ENCODE measurements around the gene GHRHR. TPM values are rescaled to one million over a fixed set of nuclear protein-coding genes. Genes with fewer than 3 reads are reported as not detected.

The GHRHR gene
- polyA plus RNA-seq, 2 donors: not detected

DNA sequence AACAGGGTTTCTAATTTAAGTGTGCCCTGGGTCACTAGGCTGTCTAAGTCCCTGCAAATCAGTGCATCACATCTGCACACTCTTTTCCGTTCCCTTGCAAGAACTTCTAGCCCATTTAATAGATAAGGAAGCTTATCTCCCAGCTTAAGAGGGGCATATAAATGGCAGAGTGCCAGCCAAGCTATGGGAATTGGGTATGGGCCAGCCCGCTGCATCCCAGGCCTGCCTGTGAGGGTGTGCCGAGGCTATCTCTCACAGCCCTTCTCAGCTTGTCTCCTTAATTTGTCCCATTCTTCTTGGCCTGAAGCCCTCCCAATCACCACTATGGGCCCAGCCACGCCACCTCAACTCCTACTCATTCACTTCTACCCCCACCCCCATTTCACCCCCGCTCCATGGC lies 37.4 kb upstream of the GHRHR start:
- peaks cover 0 to 6% of the 10 kb centered on the region in 2 donors for H3K36me3 ChIP-seq (ENCODE audit: control insufficient read depth in 2 of 2, insufficient read depth in 2 of 2, low read length in 1 of 2)
- H3K9me3 ChIP-seq (ENCODE audit: control insufficient read depth in 2 of 2, insufficient read depth in 1 of 2, low read depth in 1 of 2, low read length in 1 of 2): peaks cover 5% of the 10 kb centered on the region in 2 donors
- 85 to 88% methylated on average over 5 of the region's 5 CpGs for WGBS, 2 donors
- peaks cover 0 to 4% of the 10 kb centered on the region in 2 donors for H3K4me1 ChIP-seq (ENCODE audit: control insufficient read depth in 2 of 2, insufficient read depth in 2 of 2, low read length in 1 of 2)
- H3K27me3 ChIP-seq (ENCODE audit: control insufficient read depth in 1 of 2, insufficient read depth in 2 of 2, low read length in 2 of 2): no peaks in the 10 kb centered on the region
- no peak overlapping the region for H3K4me3 ChIP-seq (ENCODE audit: low read depth in 1 of 2, low read length in 2 of 2)
- no peak overlapping the region for H3K27ac ChIP-seq (ENCODE audit: low read depth in 2 of 2, low read length in 1 of 2)

DNA sequence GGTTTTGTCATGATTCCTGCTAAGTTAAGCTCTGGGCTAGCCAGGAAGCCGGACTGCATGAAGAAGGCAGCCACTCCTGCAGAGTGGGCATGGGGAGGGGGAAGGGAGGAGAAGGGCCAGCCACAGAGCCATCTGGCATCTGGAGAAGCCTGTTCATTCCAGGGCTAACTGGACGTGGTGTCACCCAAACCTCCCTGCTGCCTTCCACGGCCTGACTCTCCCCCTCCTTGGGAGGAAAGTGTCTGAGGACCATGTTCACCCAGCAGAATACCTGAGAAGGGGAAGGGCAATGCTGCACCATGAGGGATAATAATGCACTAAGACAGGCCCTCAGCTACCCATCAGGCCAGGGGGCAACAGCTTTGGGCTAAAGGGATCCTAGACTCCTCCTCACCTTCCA lies 36.7 kb upstream of the GHRHR start:
- no peak overlapping the region for H3K27ac ChIP-seq (ENCODE audit: low read depth in 2 of 2, low read length in 1 of 2)
- H3K27me3 ChIP-seq (ENCODE audit: control insufficient read depth in 1 of 2, insufficient read depth in 2 of 2, low read length in 2 of 2): no peaks in the 10 kb centered on the region
- 84 to 92% methylated on average over 3 of the region's 3 CpGs for WGBS, 2 donors
- no peak overlapping the region for H3K4me3 ChIP-seq (ENCODE audit: low read depth in 1 of 2, low read length in 2 of 2)
- H3K4me1 ChIP-seq (ENCODE audit: control insufficient read depth in 2 of 2, insufficient read depth in 2 of 2, low read length in 1 of 2): peaks cover 0 to 4% of the 10 kb centered on the region in 2 donors
- H3K36me3 ChIP-seq (ENCODE audit: control insufficient read depth in 2 of 2, insufficient read depth in 2 of 2, low read length in 1 of 2): peaks cover 0 to 6% of the 10 kb centered on the region in 2 donors
- H3K9me3 ChIP-seq (ENCODE audit: control insufficient read depth in 2 of 2, insufficient read depth in 1 of 2, low read depth in 1 of 2, low read length in 1 of 2): peaks cover 5% of the 10 kb centered on the region in 2 donors

DNA sequence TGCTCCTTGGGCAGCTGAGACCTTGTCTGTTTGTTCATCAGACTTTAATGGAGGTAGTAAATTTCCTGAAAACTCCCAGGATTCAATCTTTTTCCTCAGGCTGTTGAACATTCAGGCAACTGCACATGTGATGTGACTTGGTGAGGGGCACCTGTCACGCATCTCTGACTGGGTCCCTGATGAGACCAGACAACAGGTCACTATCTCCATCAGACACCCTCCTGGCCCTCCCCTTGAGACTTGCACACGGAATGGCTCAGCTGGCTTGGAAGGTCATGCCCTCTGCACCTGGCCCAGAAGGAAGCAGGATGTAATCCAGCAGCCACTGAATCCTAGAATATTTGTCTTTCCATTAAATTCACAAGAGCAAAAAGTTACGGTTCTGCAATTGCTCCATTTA lies 36.2 kb upstream of the GHRHR start:
- H3K27ac ChIP-seq (ENCODE audit: low read depth in 2 of 2, low read length in 1 of 2): no peak overlapping the region
- H3K4me1 ChIP-seq (ENCODE audit: control insufficient read depth in 2 of 2, insufficient read depth in 2 of 2, low read length in 1 of 2): peaks cover 0 to 4% of the 10 kb centered on the region in 2 donors
- peaks cover 5% of the 10 kb centered on the region in 2 donors for H3K9me3 ChIP-seq (ENCODE audit: control insufficient read depth in 2 of 2, insufficient read depth in 1 of 2, low read depth in 1 of 2, low read length in 1 of 2)
- 76 to 86% methylated on average over 3 of the region's 3 CpGs for WGBS, 2 donors
- H3K36me3 ChIP-seq (ENCODE audit: control insufficient read depth in 2 of 2, insufficient read depth in 2 of 2, low read length in 1 of 2): peaks cover 0 to 6% of the 10 kb centered on the region in 2 donors
- H3K4me3 ChIP-seq (ENCODE audit: low read depth in 1 of 2, low read length in 2 of 2): no peak overlapping the region
- no peaks in the 10 kb centered on the region for H3K27me3 ChIP-seq (ENCODE audit: control insufficient read depth in 1 of 2, insufficient read depth in 2 of 2, low read length in 2 of 2)

DNA sequence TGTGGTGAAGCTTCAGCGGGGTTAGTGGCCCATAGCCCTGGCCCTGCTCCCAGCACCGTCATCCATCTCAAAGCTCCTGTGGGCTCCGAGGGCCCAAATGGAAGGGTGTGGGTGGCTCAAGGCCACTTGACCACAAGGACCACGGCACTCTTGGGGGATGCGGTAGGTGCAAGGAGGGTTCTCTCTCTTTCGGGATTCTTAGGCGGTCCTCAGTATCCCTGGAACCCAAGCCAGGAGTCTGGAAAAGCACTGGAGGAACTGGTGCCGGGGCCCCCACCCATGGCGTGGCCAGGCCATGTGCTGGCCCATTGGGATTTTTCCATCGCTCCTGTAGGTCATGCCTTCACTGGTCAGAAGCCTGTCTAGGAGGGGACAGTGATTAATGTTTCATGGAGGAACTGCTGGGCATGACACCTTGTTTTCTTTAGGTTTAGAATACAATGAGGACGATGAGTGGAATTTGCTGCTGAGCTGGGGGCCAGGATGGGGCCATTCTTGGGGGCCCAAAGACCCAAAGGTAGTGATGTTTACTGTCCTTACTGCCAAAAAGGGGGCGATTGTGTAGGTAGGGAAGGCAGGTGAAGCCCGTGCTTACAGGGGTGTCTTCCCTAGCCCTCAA lies 35.4 kb upstream of the GHRHR start:
- peaks cover 0 to 4% of the 10 kb centered on the region in 2 donors for H3K4me1 ChIP-seq (ENCODE audit: control insufficient read depth in 2 of 2, insufficient read depth in 2 of 2, low read length in 1 of 2)
- no peaks in the 10 kb centered on the region for H3K27me3 ChIP-seq (ENCODE audit: control insufficient read depth in 1 of 2, insufficient read depth in 2 of 2, low read length in 2 of 2)
- H3K9me3 ChIP-seq (ENCODE audit: control insufficient read depth in 2 of 2, insufficient read depth in 1 of 2, low read depth in 1 of 2, low read length in 1 of 2): peaks cover 5% of the 10 kb centered on the region in 2 donors
- no peak overlapping the region for H3K27ac ChIP-seq (ENCODE audit: low read depth in 2 of 2, low read length in 1 of 2)
- H3K36me3 ChIP-seq (ENCODE audit: control insufficient read depth in 2 of 2, insufficient read depth in 2 of 2, low read length in 1 of 2): peaks cover 0 to 6% of the 10 kb centered on the region in 2 donors
- H3K4me3 ChIP-seq (ENCODE audit: low read depth in 1 of 2, low read length in 2 of 2): no peak overlapping the region
- 93 to 94% methylated on average over 13 of the region's 13 CpGs for WGBS, 2 donors

DNA sequence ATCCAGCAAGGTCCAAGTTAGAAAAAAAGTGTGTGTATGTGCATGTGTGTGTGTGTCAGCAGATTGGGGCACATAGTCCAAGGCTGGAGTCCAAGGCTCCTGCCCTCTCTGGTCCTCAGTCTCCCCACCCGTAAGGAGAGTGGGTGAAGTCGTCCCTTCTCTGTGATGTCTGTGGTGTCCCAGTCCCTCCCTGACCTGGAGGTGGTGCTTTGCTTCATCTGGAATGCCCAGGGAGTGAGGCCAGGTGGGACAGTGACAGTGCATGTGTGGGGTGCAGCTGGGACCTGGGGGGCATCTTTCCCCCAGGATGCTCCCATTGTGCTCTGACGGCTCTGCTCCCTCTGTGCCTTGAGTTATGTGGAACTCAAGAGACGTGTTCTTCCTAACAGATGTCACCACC lies 34.1 kb upstream of the GHRHR start:
- Histone ChIP-seq H3K9me3 (ENCODE audit: control insufficient read depth in 2 of 2, insufficient read depth in 1 of 2, low read depth in 1 of 2, low read length in 1 of 2) (peaks cover 5% of the 10 kb centered on the region in 2 donors), H3K4me1 (ENCODE audit: control insufficient read depth in 2 of 2, insufficient read depth in 2 of 2, low read length in 1 of 2) (no peaks in the 10 kb centered on the region), H3K4me3 (ENCODE audit: low read depth in 1 of 2, low read length in 2 of 2) (no peak overlapping the region), H3K27ac (ENCODE audit: low read depth in 2 of 2, low read length in 1 of 2) (no peak overlapping the region), H3K27me3 (ENCODE audit: control insufficient read depth in 1 of 2, insufficient read depth in 2 of 2, low read length in 2 of 2) (no peaks in the 10 kb centered on the region), H3K36me3 (ENCODE audit: control insufficient read depth in 2 of 2, insufficient read depth in 2 of 2, low read length in 1 of 2) (no peaks in the 10 kb centered on the region)
- 87 to 90% methylated on average over 4 of the region's 4 CpGs for WGBS, 2 donors

DNA sequence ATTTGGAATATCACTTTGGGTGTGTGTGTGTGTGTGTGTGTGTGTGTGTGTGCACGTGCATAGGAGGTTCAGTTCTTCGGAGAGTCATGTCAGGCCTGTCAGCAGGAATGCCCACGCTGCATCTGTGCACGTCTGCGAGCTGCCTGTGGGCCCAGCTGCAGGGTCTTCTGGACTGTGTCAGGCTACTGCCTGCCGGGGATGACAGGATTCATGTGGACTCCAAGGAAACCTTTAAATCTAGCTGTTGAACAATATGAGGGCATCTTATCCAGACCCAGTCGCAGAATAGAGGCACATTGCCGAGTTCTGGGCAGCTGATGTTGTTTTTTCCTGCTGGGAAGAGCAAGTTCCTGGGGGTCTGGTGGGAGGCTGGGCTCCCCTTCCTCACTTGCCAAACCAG lies 33.1 kb upstream of the GHRHR start:
- H3K4me3 ChIP-seq (ENCODE audit: low read depth in 1 of 2, low read length in 2 of 2): no peak overlapping the region
- WGBS, 2 donors: 73 to 74% methylated on average over 8 of the region's 8 CpGs
- H3K27me3 ChIP-seq (ENCODE audit: control insufficient read depth in 1 of 2, insufficient read depth in 2 of 2, low read length in 2 of 2): no peaks in the 10 kb centered on the region
- H3K9me3 ChIP-seq (ENCODE audit: control insufficient read depth in 2 of 2, insufficient read depth in 1 of 2, low read depth in 1 of 2, low read length in 1 of 2): peaks cover 5% of the 10 kb centered on the region in 2 donors
- no peaks in the 10 kb centered on the region for H3K4me1 ChIP-seq (ENCODE audit: control insufficient read depth in 2 of 2, insufficient read depth in 2 of 2, low read length in 1 of 2)
- no peak overlapping the region for H3K27ac ChIP-seq (ENCODE audit: low read depth in 2 of 2, low read length in 1 of 2)
- no peaks in the 10 kb centered on the region for H3K36me3 ChIP-seq (ENCODE audit: control insufficient read depth in 2 of 2, insufficient read depth in 2 of 2, low read length in 1 of 2)

DNA sequence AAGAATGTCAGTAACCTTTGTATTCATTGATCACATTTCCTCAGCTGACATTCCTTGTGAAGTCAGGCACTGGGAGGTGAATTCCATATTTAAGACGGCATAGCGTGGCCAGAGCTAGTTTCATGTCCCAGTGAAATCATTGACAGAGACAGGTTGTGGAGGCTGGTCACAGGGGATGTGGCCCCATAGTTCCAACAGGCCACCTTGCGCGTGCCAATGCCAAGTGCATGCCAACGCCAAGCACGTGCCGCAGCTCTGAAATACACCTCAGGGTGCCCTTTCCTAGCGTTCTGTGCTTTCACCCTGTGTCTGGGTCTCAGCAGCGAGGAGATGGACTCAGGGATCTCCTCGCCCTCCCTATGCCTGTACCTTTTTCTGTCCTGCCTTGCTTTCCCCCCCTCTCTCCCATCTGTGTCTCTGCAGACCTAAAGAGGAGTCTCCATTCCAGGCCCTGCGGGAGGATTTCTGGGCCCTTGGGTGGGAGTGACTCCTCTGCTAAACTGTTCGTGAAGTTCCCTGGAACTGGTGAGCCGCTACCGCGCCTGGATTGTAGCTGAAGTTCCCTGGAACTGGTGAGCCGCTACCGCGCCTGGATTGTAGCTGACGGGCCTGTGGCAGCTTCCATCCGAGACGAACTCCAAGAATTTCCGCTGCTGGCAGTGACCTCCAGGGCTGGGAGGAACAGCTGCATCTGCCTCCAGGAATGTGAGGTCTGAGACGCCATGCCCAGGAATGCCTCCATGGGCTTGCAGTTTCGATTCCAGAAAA lies 32.4 kb upstream of the GHRHR start:
- Histone ChIP-seq H3K27me3 (ENCODE audit: control insufficient read depth in 1 of 2, insufficient read depth in 2 of 2, low read length in 2 of 2) (no peaks in the 10 kb centered on the region), H3K4me1 (ENCODE audit: control insufficient read depth in 2 of 2, insufficient read depth in 2 of 2, low read length in 1 of 2) (no peaks in the 10 kb centered on the region), H3K36me3 (ENCODE audit: control insufficient read depth in 2 of 2, insufficient read depth in 2 of 2, low read length in 1 of 2) (no peaks in the 10 kb centered on the region), H3K27ac (ENCODE audit: low read depth in 2 of 2, low read length in 1 of 2) (no peak overlapping the region), H3K4me3 (ENCODE audit: low read depth in 1 of 2, low read length in 2 of 2) (no peak overlapping the region), H3K9me3 (ENCODE audit: control insufficient read depth in 2 of 2, insufficient read depth in 1 of 2, low read depth in 1 of 2, low read length in 1 of 2) (peaks cover 5% of the 10 kb centered on the region in 2 donors)
- 82 to 86% methylated on average over 24 of the region's 24 CpGs for WGBS, 2 donors

DNA sequence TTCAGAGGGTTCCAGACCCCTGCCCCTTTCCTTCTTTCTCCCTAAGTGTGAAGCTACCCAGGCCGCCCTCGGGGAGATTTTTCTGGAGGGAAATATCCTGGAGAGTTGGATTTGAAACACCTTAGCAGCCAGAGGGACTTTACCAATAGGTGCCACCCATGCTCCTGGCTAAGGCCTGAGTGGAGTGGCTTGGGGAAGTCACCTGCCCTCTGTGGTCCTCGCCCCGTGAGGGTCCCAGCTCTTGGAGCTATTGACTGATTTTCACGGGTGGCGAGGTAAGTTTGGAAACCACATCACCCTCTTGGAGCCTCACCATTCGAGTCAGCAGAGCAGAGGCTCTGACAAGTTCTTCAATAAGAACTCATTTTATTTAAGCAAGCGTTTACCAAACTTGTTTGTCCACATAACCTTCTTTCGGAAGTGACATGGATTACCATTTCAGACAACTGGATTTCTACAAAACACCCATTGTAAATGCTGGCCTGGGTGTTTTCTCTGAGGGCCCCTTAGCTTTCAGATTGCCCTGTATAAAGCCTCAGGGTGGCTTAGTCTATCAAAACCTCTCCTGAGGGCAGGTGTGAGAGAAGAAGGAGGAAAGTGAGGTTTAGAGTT lies 31.7 kb upstream of the GHRHR start:
- WGBS, 2 donors: 73 to 76% methylated on average over 9 of the region's 9 CpGs
- H3K4me1 ChIP-seq (ENCODE audit: control insufficient read depth in 2 of 2, insufficient read depth in 2 of 2, low read length in 1 of 2): no peaks in the 10 kb centered on the region
- H3K27me3 ChIP-seq (ENCODE audit: control insufficient read depth in 1 of 2, insufficient read depth in 2 of 2, low read length in 2 of 2): no peaks in the 10 kb centered on the region
- H3K9me3 ChIP-seq (ENCODE audit: control insufficient read depth in 2 of 2, insufficient read depth in 1 of 2, low read depth in 1 of 2, low read length in 1 of 2): peaks cover 3% of the 10 kb centered on the region in 2 donors
- H3K4me3 ChIP-seq (ENCODE audit: low read depth in 1 of 2, low read length in 2 of 2): no peak overlapping the region
- H3K36me3 ChIP-seq (ENCODE audit: control insufficient read depth in 2 of 2, insufficient read depth in 2 of 2, low read length in 1 of 2): no peaks in the 10 kb centered on the region
- H3K27ac ChIP-seq (ENCODE audit: low read depth in 2 of 2, low read length in 1 of 2): no peak overlapping the region

DNA sequence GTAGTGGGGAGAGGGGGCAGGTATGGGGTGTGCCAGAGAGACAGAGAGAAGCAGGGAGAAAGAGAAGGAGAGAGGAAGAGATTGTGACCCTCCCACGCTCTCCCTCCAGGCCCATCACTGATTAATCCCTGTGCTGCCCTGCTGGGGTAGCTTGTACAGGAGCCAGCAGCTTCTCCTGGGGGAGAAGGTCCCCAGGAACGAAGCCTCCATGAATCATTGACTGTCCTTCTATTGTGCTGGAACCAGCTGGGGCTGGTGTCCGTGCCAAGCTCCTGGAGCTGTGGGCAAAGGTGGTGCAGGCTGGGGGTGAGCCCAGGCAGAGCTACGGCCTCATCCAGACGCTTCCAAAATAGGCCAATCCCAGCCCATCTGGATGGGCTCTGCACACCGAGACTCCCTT lies 31.2 kb upstream of the GHRHR start:
- no peaks in the 10 kb centered on the region for H3K4me1 ChIP-seq (ENCODE audit: control insufficient read depth in 2 of 2, insufficient read depth in 2 of 2, low read length in 1 of 2)
- no peaks in the 10 kb centered on the region for H3K36me3 ChIP-seq (ENCODE audit: control insufficient read depth in 2 of 2, insufficient read depth in 2 of 2, low read length in 1 of 2)
- no peaks in the 10 kb centered on the region for H3K27me3 ChIP-seq (ENCODE audit: control insufficient read depth in 1 of 2, insufficient read depth in 2 of 2, low read length in 2 of 2)
- H3K9me3 ChIP-seq (ENCODE audit: control insufficient read depth in 2 of 2, insufficient read depth in 1 of 2, low read depth in 1 of 2, low read length in 1 of 2): no peaks in the 10 kb centered on the region
- H3K4me3 ChIP-seq (ENCODE audit: low read depth in 1 of 2, low read length in 2 of 2): no peak overlapping the region
- 60 to 69% methylated on average over 6 of the region's 6 CpGs for WGBS, 2 donors
- no peak overlapping the region for H3K27ac ChIP-seq (ENCODE audit: low read depth in 2 of 2, low read length in 1 of 2)

Data from esophagus (tissue), 2 donors.